ENCODE data around the gene FBXO4. TPM values are rescaled to one million over a fixed set of nuclear protein-coding genes. Genes with fewer than 3 reads are reported as not detected.
A peak's percentile ranks its signal among the peaks of the same experiment; 100 is the strongest.

The FBXO4 gene
- total and polyA plus RNA-seq, 2 experiments from 2014 or later = 0.63 to 0.74 TPM

DNA sequence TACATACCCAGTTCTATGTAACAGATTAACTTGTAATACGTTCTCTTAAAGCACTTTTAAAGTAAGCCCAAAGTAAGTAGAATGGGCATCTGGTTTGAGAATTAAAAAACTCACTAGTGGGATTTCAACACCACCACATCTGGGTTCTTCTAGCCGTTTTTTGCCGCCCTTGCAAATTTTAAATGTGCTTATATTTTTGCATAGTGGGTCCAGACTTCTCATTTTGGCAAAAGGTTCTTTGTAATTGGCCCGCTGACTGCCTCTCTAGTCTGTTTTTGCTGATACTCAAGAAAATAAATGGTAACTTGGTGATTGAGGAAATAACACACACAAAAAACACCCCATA is 582 bp upstream of the FBXO4 start:
- Mint-ChIP-seq H3K4me3 (peak overlapping the region; percentile 76), H3K36me3 (ENCODE audit: low read depth) (0 out of 3 replicates have a peak, but pooled peaks cover 5% of the 10 kb centered on the region), H3K27me3 (ENCODE audit: insufficient read depth, low read depth, poor library complexity) (peaks cover 6% of the 10 kb centered on the region), H3K4me1 (peaks cover 9% of the 10 kb centered on the region), H3K27ac (no peak overlapping the region), H3K9me3 (no peaks in the 10 kb centered on the region)
- Histone ChIP-seq H3F3A (replicated peaks; ENCODE audit: low read depth) (0 out of 2 replicates have a peak, but pooled peaks cover 3% of the 10 kb centered on the region), H3K27me3 (ENCODE audit: insufficient read depth) (no peaks in the 10 kb centered on the region), H3K27ac (ENCODE audit: low read depth) (no peak overlapping the region), H3K4me3 (peak overlapping the region; percentile 70), H3K36me3 (ENCODE audit: insufficient read depth) (no peaks in the 10 kb centered on the region), H3K79me2 (replicated peaks; ENCODE audit: insufficient read depth) (no peaks in the 10 kb centered on the region), H4K20me1 (replicated peaks; ENCODE audit: insufficient read depth) (peaks cover 7% of the 10 kb centered on the region; the same call in 1 of the 2 replicates), H2AFZ (peak overlapping the region; percentile 99), H3K9me2 (ENCODE audit: insufficient read depth) (no peaks in the 10 kb centered on the region), H3K4me1 (ENCODE audit: insufficient read depth) (no peaks in the 10 kb centered on the region; the same call in 1 of the 2 replicates), H3K4me2 (peak overlapping the region; percentile 84)
- TF ChIP-seq CREB1 (CRISPR knock-in tag; IDR thresholded peaks at IDR 0.05; ENCODE audit: low read depth) = no peak
- TF ChIP-seq NANOG (IDR thresholded peaks at IDR 0.05; ENCODE audit: borderline replicate concordance) = no peak
- no peak for TF ChIP-seq ZNF331 (CRISPR knock-in tag; IDR thresholded peaks at IDR 0.05; ENCODE audit: low read depth)
- TF ChIP-seq, protein P1, sequence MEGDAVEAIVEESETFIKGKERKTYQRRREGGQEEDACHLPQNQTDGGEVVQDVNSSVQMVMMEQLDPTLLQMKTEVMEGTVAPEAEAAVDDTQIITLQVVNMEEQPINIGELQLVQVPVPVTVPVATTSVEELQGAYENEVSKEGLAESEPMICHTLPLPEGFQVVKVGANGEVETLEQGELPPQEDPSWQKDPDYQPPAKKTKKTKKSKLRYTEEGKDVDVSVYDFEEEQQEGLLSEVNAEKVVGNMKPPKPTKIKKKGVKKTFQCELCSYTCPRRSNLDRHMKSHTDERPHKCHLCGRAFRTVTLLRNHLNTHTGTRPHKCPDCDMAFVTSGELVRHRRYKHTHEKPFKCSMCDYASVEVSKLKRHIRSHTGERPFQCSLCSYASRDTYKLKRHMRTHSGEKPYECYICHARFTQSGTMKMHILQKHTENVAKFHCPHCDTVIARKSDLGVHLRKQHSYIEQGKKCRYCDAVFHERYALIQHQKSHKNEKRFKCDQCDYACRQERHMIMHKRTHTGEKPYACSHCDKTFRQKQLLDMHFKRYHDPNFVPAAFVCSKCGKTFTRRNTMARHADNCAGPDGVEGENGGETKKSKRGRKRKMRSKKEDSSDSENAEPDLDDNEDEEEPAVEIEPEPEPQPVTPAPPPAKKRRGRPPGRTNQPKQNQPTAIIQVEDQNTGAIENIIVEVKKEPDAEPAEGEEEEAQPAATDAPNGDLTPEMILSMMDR (conservative IDR thresholded peaks at IDR 0.05; ENCODE audit: low read depth in 2 of 2) = no peak
- no peak for TF ChIP-seq REST (IDR thresholded peaks at IDR 0.05; ENCODE audit: unreplicated experiment)
- no peak for TF ChIP-seq ETS1 (IDR thresholded peaks at IDR 0.05)
- no peak for TF ChIP-seq EZH2phosphoT487 (IDR thresholded peaks at IDR 0.05; ENCODE audit: unreplicated experiment)
- TF ChIP-seq EZH2 (IDR thresholded peaks at IDR 0.05; ENCODE audit: low read depth, unreplicated experiment) = no peak
- no peak for TF ChIP-seq ZNF114 (CRISPR knock-in tag; IDR thresholded peaks at IDR 0.05)
- no peak for TF ChIP-seq JUNB (IDR thresholded peaks at IDR 0.05; ENCODE audit: unreplicated experiment)
- no peak for TF ChIP-seq ZNF462 (CRISPR knock-in tag; IDR thresholded peaks at IDR 0.05)
- no peak for TF ChIP-seq POLR2AphosphoS5 (IDR thresholded peaks at IDR 0.05; ENCODE audit: low read depth)
- no peak for TF ChIP-seq STAT1 (IDR thresholded peaks at IDR 0.05; ENCODE audit: unreplicated experiment)
- ATAC-seq (no peak), DNase-seq (ENCODE audit: low spot score) (no peak)

Measured in GM23338 (cell line).